Natural killer cell (primary cell): Measurements from ENCODE around the gene WDR86. TPM values are rescaled to one million over a fixed set of nuclear protein-coding genes. Genes with fewer than 3 reads are reported as not detected.

Experiments
- ATAC-seq, 3 donors: fragments of 150-1000 bp in 2 of 3; fragments of 200-7000 bp in 1 of 3; cut with Tn5 transposase; 1 replicate in 1 of 3; 2 replicates in 2 of 3; pipeline ENCODE4 v1.10.0; 2021; ENCODE audit warnings: mild to moderate bottlenecking in 2 of 3, moderate library complexity in 2 of 3
- DNase-seq, 2 donors: peaks; one replicate each; pipeline versions ENCODE4 v3.0.0 to v3.0.0-alpha.2; 2013 to 2021; ENCODE audit warnings: mixed read lengths in 1 of 2
- H3K27ac ChIP-seq: one replicate; pipeline ENCODE4 v1.5.1; 2013; ENCODE audit warnings: mild to moderate bottlenecking, low read length
- H3K27me3 ChIP-seq: one replicate; pipeline ENCODE4 v1.6.1; 2013; ENCODE audit warnings: low read length; ENCODE audit not compliant: control insufficient read depth, insufficient read depth
- H3K36me3 ChIP-seq: one replicate; pipeline ENCODE4 v1.6.1; 2013; ENCODE audit warnings: low read length; ENCODE audit not compliant: control insufficient read depth, insufficient read depth
- H3K4me1 ChIP-seq: one replicate; pipeline ENCODE4 v1.6.1; 2013; ENCODE audit warnings: low read length; ENCODE audit not compliant: control insufficient read depth, insufficient read depth
- H3K4me3 ChIP-seq: one replicate; pipeline ENCODE4 v1.5.1; 2013; ENCODE audit warnings: low read length
- H3K9me3 ChIP-seq: one replicate; pipeline ENCODE4 v1.6.1; 2013; ENCODE audit warnings: low read length; ENCODE audit not compliant: control insufficient read depth, insufficient read depth
- H3K27ac Mint-ChIP-seq, 2 donors: one replicate each; pipeline ENCODE4 v1.8.0; 2022; ENCODE audit warnings: mild to moderate bottlenecking in 2 of 2, mixed read lengths in 2 of 2, moderate library complexity in 1 of 2
- H3K27me3 Mint-ChIP-seq, 2 donors: one replicate each; pipeline ENCODE4 v1.8.0; 2022; ENCODE audit warnings: low read depth in 2 of 2, mixed read lengths in 2 of 2
- H3K36me3 Mint-ChIP-seq: one replicate; pipeline ENCODE4 v1.8.0; 2022; ENCODE audit warnings: mixed read lengths
- H3K4me1 Mint-ChIP-seq, 2 donors: one replicate each; pipeline ENCODE4 v1.8.0; 2022; ENCODE audit warnings: mixed read lengths in 2 of 2
- H3K4me3 Mint-ChIP-seq: one replicate; pipeline ENCODE4 v1.8.0; 2022; ENCODE audit warnings: mild to moderate bottlenecking, moderate library complexity, mixed read lengths
- H3K9me3 Mint-ChIP-seq, 2 donors: one replicate each; pipeline ENCODE4 v1.8.0; 2022; ENCODE audit warnings: mixed read lengths in 2 of 2
- WGBS: methylation state at CpG from one replicate; pipeline ENCODE4 v1.1.7; 2013; ENCODE audit warnings: missing lambda C conversion rate; ENCODE audit not compliant: insufficient coverage; 5-methylcytosine and 5-hydroxymethylcytosine counted together
- intact Hi-C: fragments of 100-400 bp; cut with micrococcal nuclease; formaldehyde crosslinking; loops from one replicate; pipeline ENCODE4 v1.14.2; 2022
- total RNA-seq, 4 donors: library from RNA; stranded (reverse); fragments of 120-200 nt in 1 of 4; gene quantifications; one replicate each; pipeline versions ENCODE4 v1.2.3 to v1.2.4, GENCODE V29; 2013 to 2022
- TF ChIP-seq, protein P1 (sequence below): fragments of 200-600 bp; IDR thresholded peaks from one replicate; pipeline ENCODE4 v1.8.0; 2022; ENCODE audit warnings: antibody characterized with exemption

Gene WDR86
- total RNA-seq, 3 donors from 2014 or later (not counting 1 experiment from before 2014, with no cell fraction given): 1.6 to 4.6 (median 2.1) TPM

DNA sequence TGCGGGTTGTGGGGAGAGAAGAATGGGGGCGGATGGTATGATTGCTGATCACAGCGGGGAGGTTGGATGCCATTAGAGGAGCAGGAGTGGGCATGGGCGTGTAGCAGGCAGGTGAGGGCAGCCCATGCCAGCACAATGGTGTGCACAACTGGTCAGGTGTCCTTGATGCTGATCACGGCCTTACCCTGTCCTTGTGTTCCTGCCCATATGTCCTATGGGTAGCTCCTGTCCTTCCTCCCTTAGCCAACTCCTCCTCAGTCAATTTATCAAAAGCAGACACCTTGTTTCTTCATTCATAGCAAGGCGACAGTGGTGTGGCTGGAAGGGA lies 30.7 kb downstream of the WDR86 start:
- ATAC-seq (no peak), DNase-seq (no peak)
- no peaks in the 10 kb centered on the region for H3K9me3 ChIP-seq
- Mint-ChIP-seq H3K36me3 (peaks cover 9% of the 10 kb centered on the region), H3K4me1 (peaks cover 12 to 22% of the 10 kb centered on the region in 2 donors), H3K9me3 (no peaks in the 10 kb centered on the region), H3K4me3 (no peak overlapping the region), H3K27me3 (peaks cover 9 to 13% of the 10 kb centered on the region in 2 donors), H3K27ac (peak overlapping the region in 1 of 2 donors; percentile 70)
- H3K27ac ChIP-seq: no peak overlapping the region
- peaks cover 23% of the 10 kb centered on the region for H3K4me1 ChIP-seq
- TF ChIP-seq, protein P1, sequence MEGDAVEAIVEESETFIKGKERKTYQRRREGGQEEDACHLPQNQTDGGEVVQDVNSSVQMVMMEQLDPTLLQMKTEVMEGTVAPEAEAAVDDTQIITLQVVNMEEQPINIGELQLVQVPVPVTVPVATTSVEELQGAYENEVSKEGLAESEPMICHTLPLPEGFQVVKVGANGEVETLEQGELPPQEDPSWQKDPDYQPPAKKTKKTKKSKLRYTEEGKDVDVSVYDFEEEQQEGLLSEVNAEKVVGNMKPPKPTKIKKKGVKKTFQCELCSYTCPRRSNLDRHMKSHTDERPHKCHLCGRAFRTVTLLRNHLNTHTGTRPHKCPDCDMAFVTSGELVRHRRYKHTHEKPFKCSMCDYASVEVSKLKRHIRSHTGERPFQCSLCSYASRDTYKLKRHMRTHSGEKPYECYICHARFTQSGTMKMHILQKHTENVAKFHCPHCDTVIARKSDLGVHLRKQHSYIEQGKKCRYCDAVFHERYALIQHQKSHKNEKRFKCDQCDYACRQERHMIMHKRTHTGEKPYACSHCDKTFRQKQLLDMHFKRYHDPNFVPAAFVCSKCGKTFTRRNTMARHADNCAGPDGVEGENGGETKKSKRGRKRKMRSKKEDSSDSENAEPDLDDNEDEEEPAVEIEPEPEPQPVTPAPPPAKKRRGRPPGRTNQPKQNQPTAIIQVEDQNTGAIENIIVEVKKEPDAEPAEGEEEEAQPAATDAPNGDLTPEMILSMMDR: no peak
- H3K36me3 ChIP-seq: peaks cover 35% of the 10 kb centered on the region
- intact Hi-C loops: no loop called here
- peaks cover 11% of the 10 kb centered on the region for H3K27me3 ChIP-seq
- WGBS: 90% methylated on average over 6 of the region's 6 CpGs
- no peak overlapping the region for H3K4me3 ChIP-seq

DNA sequence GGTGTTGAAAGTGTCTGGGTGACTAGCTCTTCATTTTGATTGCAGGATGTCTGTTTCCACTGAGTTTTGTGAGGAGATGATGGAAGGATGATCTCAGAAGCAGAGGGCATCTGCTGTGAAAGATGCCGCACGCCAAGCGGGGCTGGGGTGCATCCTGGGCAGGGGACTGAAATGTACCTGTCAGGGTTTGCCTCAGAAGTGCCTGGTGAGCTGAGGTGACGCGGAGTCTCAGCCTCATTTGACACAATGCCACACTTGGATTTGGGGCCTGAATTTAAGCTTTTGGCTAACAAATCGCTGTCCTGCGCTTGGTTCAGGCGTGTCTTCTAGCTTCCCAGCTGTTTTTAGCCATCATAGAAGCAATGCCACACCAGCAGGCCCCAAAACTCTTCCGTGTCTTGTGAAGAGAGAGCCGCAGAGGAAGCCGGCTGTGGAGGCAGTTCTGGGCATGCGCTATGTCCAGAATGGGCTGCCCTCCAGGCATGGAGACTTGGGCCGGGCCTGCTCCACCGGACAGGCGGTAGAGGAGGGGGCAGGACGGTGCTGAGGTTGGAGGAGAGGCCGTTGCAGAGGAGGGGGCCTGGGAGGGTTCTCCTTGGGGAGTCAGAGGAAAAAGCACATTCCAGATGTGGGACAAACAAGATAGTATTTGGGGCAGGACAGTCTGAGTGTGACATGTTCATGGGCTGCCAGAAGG lies 31.2 kb downstream of the WDR86 start:
- intact Hi-C loops: no loop called here
- TF ChIP-seq, protein P1: no peak
- H3K27me3 ChIP-seq: peaks cover 11% of the 10 kb centered on the region
- Mint-ChIP-seq H3K9me3 (no peaks in the 10 kb centered on the region), H3K27ac (peak overlapping the region in 1 of 2 donors; percentile 70), H3K4me1 (peaks cover 12 to 22% of the 10 kb centered on the region in 2 donors), H3K27me3 (peaks cover 6 to 11% of the 10 kb centered on the region in 2 donors), H3K4me3 (peak overlapping the region; percentile 14), H3K36me3 (peaks cover 9% of the 10 kb centered on the region)
- H3K9me3 ChIP-seq: no peaks in the 10 kb centered on the region
- DNase-seq: no peak
- H3K4me3 ChIP-seq: no peak overlapping the region
- H3K36me3 ChIP-seq: peaks cover 40% of the 10 kb centered on the region
- peaks cover 23% of the 10 kb centered on the region for H3K4me1 ChIP-seq
- 97% methylated on average over 17 of the region's 17 CpGs for WGBS
- no peak overlapping the region for H3K27ac ChIP-seq
- ATAC-seq: no peak

DNA sequence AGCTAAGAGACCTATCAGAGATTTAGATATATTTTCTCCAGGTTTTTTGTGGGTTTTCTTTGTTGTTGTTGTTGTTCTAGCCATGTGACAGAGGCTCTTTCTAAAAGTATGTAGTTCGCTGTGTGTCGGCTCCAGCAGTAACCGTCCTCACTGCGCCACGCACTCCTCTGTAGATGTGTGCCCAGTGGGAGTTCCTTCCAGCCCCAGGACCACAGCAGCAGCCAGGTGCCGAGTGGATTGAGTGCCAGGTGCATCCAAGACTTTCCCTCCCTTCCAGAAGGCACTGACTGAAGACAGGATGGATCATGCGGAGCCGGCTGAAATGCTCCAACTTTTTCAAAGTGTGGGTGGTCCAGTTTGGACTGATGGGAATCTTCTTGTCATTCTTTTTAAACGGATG lies 31.8 kb downstream of the WDR86 start:
- Histone ChIP-seq H3K27me3 (peaks cover 11% of the 10 kb centered on the region), H3K4me1 (peaks cover 23% of the 10 kb centered on the region), H3K4me3 (no peak overlapping the region), H3K36me3 (peaks cover 47% of the 10 kb centered on the region), H3K9me3 (no peaks in the 10 kb centered on the region), H3K27ac (no peak overlapping the region)
- Mint-ChIP-seq H3K36me3 (peaks cover 9% of the 10 kb centered on the region), H3K4me3 (no peak overlapping the region), H3K4me1 (peaks cover 12 to 22% of the 10 kb centered on the region in 2 donors), H3K27me3 (peaks cover 6 to 8% of the 10 kb centered on the region in 2 donors), H3K27ac (peak overlapping the region; percentile 16 to 70), H3K9me3 (no peaks in the 10 kb centered on the region)
- ATAC-seq (no peak), DNase-seq (no peak)
- TF ChIP-seq, protein P1: no peak
- WGBS: 97% methylated on average over 8 of the region's 9 CpGs
- intact Hi-C loops: no loop called here

DNA sequence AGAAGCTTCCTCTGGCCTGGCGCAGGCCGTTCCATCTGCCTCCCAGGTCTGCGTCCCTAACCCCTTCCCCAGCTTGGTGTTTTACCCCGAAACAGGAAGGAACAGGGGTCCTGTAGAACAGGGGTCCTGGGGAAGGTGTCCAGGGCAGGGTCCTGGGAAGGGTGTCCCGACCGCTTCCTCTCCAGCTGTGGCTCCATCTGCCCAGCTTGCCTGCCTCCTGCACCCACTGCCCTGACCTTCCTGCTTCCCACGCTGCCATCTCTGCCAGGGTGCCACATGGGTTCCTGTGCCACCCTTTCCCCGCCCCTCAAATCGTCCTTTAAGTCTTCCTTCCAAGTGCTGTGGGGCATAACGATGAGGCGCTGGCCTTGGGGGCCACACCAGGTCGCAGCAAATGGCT lies 32.4 kb downstream of the WDR86 start:
- Histone ChIP-seq H3K4me1 (peaks cover 21% of the 10 kb centered on the region), H3K36me3 (peaks cover 53% of the 10 kb centered on the region), H3K4me3 (no peak overlapping the region), H3K27me3 (peaks cover 7% of the 10 kb centered on the region), H3K27ac (no peak overlapping the region), H3K9me3 (no peaks in the 10 kb centered on the region)
- H3K27me3 Mint-ChIP-seq: peaks cover 4% of the 10 kb centered on the region in 2 donors
- ATAC-seq (no peak), DNase-seq (no peak)
- no peak overlapping the region for H3K4me3 Mint-ChIP-seq
- 88% methylated on average over 12 of the region's 12 CpGs for WGBS
- H3K4me1 Mint-ChIP-seq: peaks cover 10 to 24% of the 10 kb centered on the region in 2 donors
- intact Hi-C loops: no loop called here
- peak overlapping the region in 1 of 2 donors; percentile 16 for H3K27ac Mint-ChIP-seq
- TF ChIP-seq, protein P1: no peak
- H3K9me3 Mint-ChIP-seq: no peaks in the 10 kb centered on the region
- H3K36me3 Mint-ChIP-seq: peaks cover 12% of the 10 kb centered on the region
